Gastrocnemius medialis (tissue), 4 donors: ENCODE results near the gene TTC29.

Experiments
- CTCF ChIP-seq, 5 experiments: fragments of 450-650 bp in 3 of 5; fragments of 200-600 bp in 2 of 5; sonication (generic) in 2 of 5; IDR thresholded peaks in 4 of 5; conservative IDR thresholded peaks in 1 of 5; 1 replicate in 4 of 5; 2 replicates in 1 of 5; pipeline ENCODE4 v1.5.1; 2016 to 2019; ENCODE audit warnings: antibody characterized with exemption in 5 of 5, mild to moderate bottlenecking in 3 of 5, moderate library complexity in 3 of 5
- POLR2A ChIP-seq, 2 donors: fragments of 450-650 bp; IDR thresholded peaks; one replicate each; pipeline ENCODE4 v1.6.1; 2017; ENCODE audit warnings: antibody characterized with exemption in 2 of 2, mild to moderate bottlenecking in 2 of 2, moderate library complexity in 2 of 2

- no peak for TF ChIP-seq POLR2A (IDR thresholded peaks at IDR 0.05)
- TF ChIP-seq CTCF (IDR thresholded peaks at IDR 0.05 in 4 of 5, conservative IDR thresholded peaks at IDR 0.05 in 1 of 5) = no peak
Measured at GRCh38 chr4:146699910-146700309, 245.8 kb downstream of the TTC29 start.
